ENCODE measurements around the gene ITGB8.

The ITGB8 gene

GRCh38 chr7:20343941-20344340, 13.2 kb downstream of the ITGB8 start:
- DNase-seq (ENCODE audit: low spot score): no peak

DNA sequence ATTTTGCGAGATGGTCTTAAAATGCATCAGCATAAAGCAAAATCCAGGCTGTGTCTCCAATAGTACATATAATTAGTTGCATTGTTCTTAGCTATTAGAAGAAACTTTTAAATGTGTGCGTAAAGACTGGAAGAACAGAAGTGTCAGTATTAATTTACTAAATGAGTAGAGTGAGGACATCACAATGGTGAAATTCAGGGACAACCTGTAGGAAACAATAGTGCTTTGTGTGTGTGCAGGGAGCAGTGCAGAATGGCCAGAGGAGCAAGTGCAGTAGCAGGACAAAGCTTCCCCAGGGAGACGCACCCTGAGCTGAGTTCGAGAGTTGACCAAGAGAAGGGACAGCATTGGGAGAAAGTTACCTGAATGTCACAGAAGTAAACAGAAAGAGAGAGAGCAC, 13.7 kb downstream of the ITGB8 start:
- DNase-seq (ENCODE audit: low spot score): no peak

DNA sequence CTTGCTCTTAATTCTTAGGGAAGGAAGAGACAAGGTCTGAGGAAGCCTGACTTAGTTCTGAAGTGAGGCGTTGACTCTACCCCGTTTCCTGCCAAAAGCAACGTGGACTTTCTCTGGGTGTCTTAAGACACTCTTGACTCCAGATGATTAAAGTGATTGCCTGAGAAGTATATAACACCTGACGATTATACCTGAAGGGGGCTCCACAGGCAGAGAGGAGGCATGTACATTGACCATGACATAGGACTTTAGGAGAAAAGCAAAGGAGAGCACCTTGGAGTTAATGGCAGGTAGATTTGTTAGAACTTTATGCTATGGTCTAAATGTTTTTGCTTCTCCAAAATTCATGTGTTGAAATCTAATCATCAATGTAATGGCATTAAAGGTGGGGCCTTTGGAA, 15.9 kb downstream of the ITGB8 start:
- no peak for DNase-seq (ENCODE audit: low spot score)

DNA sequence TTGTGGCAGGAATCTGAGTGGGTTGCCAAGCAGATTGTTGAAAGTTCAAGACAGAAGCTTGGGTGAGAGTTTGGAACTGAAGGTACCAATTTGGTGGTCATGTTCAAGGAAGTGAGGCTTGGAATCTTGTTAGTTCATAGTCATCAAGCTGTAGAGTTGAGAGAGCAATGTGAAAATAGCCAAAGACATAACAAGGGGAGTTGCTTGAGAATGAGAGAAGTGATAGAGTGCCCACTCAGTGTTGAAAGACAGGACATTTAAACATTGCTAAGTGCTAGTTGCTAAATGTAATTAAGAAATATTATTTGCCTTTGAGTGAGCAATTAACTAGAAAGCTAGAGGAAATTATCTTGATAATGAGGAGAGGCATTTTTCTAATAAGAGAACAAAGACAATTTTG, 17.0 kb downstream of the ITGB8 start:
- no peak for DNase-seq (ENCODE audit: low spot score)

DNA sequence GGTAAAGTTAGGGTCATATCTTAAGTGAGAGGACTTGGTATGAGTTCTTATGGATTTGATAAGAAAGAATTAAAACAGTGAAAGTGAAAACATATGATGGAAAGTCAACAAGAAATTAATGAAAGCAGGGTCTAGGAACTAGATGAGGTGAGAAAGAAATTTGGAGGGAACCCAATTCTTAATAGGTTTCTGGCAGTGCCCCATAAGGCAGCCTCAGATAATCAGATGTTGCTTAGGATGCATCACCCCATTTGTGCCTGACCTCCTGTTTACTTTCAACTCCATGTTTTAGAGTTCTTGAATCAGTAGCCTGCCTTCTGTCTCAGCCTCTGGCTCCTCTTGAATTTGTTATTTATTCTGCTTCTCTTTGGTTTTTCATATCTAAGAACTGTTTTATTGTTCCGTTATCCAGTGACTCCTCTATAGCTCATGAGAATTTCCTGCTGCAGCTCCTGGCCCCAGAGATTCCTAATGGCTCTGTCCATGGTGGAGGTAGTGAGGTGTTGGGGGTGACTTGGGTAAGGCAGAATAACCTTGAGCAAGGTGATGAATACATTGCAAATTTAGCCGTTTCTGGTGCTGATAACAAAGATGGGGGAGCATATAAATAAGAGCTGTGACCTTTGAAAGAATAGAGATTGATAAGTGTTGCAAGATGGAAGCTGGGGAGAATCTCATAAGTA, 17.6 kb downstream of the ITGB8 start:
- DNase-seq (ENCODE audit: low spot score): no peak

DNA sequence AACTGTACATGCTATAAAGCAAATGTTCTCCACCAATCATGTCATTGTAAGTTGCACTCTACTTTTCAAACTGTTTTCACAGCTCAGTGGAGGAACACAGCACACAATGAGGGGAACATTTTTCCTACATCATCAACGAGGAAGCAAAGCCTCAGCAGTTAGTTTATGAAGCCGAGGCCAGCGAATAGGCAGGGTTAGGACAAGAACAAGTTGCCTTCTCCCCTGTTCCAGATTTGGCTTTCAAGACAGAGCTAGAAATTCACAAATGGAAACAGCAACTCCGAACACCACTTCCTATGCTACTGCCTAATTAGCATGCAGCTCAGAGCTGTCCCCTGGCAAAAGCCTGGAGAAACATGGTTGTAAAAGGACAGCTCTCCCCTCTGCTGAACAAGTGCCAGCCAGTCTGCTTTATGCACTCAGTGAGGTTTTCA, 19.8 kb downstream of the ITGB8 start:
- no peak for DNase-seq (ENCODE audit: low spot score)

GRCh38 chr7:20350996-20351692, 20.4 kb downstream of the ITGB8 start:
- no peak for DNase-seq (ENCODE audit: low spot score)

DNA sequence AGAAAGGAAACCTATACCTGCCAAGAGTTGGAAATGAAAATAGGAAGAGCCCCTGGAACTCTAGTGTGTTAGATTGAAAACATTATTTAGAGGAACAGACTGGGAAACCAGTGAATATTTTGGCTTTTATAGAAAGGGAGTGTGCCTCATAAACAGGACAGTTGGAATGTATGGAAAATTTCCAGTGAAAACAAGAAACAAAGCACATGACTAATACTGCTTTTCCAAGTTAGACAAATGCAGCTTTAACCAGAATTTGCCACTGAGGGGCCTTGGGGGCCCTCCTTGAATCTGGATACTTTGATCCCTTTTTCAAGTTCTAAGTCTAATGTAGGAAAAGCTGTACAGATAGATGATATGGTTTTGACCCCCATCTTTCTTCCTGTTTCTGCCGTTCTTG, 21.2 kb downstream of the ITGB8 start:
- no peak for DNase-seq (ENCODE audit: low spot score)

DNA sequence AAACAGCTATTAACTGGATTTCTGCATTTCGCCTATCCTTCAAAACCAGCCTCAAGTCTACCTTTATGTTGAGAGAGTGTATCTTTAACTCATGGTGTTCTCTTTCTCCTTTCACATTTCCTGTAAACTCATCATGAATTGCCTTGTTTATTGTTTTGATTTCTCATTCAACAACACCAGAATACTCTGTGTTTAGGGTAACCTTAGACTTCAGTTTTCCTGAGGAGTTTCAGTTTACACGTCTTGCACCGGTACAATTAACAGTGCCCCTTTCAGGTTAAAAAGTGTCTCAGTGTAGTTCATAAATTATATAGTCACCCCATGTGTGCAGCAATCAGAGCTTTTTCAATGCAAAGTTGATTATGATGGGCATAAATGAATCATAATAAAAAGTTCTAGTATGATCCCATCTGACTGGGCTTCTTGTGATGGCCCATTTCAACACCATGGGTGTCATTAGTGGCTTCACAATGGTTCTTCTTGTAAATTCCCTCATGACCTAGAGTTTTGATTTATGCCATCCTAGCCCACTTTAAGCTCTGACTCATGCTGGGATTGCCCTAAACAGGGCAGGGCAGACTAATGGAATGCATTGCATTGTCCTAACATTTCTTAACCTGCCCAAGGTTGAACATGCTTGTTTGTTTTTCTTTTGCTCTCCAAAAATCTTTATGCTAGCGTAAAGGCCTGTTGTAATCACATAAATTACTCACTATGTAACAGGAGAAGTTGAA, 22.0 kb downstream of the ITGB8 start:
- no peak for DNase-seq (ENCODE audit: low spot score)

- no peak for DNase-seq (ENCODE audit: low spot score)
Observed at GRCh38 chr7:20354610-20355528, 24.2 kb downstream of the ITGB8 start.

DNA sequence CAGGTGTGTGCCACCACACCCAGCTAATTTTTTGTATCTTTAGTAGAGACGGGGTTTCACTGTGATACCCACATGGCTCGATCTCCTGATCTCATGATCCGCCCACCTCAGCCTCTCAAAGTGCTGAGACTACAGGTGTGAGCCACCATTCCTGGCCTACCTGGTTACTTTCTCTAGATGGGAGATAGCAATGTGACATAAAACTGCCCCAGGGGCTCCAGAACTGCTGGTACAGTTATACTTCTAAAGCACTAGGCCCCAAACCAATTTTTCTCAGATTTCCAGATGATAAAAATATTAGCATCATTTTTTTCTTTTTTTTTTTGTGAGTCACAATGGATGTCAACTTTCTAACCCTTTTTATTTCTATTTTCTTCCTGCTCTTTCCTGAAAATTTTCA, 27.4 kb downstream of the ITGB8 start:
- DNase-seq (ENCODE audit: low spot score): no peak

- no peak for DNase-seq (ENCODE audit: low spot score)
Observed at GRCh38 chr7:20358762-20359282, 28.1 kb downstream of the ITGB8 start.

GRCh38 chr7:20359341-20359963, 28.8 kb downstream of the ITGB8 start:
- no peak for DNase-seq (ENCODE audit: low spot score)

- no peak for DNase-seq (ENCODE audit: low spot score)
Observed at GRCh38 chr7:20362574-20363253, 32.0 kb downstream of the ITGB8 start.

DNA sequence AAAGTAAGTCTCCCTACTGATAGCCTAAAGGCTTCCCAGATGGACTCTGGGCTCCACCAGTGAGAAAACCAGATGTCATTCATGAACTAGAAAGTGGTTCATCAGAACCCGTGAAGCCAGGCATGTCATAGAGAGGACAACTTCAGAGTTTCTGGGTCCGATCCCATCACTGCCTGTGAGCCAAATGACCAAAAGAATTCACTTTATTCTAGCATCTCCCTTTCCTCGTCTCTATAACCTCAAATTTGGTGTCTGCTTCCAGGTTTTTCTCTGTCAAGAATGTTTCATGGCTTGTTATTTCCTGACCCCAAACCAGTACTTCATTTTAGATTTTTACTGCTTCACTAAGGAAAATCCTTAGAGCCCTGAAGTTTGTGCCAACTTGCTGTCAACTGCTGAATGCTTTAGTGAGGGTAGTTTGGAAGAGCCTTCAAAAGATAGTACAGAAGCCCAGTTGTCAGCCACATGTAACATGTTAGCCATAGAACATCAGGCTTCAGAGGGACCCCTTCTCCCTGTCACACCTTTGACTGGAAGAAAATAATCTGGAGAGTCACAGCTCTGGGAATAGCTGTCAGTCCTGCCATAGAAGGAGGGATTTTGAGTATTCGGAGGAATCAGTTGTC, 34.0 kb downstream of the ITGB8 start:
- no peak for DNase-seq (ENCODE audit: low spot score)

DNA sequence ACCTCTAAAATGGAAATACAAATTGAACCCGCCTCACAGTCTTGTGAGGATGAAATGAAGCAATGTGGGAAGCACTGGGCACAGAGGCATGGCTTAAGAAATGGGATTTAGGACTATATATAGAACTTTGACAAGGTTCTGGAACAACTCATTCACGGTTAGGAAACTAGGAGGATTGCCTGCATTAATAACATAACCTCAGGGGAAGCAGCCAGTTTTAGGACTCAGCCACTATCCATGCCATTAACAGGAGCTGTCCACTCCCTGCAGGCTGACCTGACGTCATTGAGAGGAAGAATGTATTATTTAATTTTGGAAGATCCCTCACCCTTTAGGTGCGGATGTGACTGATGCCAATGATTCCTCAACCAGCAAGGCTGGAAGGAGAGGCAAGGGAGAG, 34.8 kb downstream of the ITGB8 start:
- no peak for DNase-seq (ENCODE audit: low spot score)

- DNase-seq (ENCODE audit: low spot score): no peak
Observed at GRCh38 chr7:20374399-20374798, 43.7 kb downstream of the ITGB8 start.

DNA sequence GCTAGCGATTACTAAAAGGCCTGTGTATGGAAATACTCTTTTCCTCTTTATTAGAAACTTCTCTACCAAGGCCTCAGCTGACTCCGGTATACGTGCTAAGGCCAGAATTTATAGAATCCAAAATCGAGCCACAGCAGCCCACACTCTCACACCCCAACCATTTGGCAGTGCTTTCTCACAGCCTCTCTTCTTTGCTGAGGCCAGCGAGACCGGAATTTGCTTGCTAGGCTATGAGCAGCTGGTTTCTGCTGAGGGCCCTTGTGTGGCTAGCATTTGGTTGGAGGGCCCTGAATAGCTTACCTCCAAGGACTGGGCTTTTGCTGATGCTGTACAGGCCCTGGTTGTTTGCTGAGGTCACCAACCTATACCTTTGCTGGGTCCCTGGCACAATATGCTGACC, 46.1 kb downstream of the ITGB8 start:
- DNase-seq (ENCODE audit: low spot score): no peak

DNA sequence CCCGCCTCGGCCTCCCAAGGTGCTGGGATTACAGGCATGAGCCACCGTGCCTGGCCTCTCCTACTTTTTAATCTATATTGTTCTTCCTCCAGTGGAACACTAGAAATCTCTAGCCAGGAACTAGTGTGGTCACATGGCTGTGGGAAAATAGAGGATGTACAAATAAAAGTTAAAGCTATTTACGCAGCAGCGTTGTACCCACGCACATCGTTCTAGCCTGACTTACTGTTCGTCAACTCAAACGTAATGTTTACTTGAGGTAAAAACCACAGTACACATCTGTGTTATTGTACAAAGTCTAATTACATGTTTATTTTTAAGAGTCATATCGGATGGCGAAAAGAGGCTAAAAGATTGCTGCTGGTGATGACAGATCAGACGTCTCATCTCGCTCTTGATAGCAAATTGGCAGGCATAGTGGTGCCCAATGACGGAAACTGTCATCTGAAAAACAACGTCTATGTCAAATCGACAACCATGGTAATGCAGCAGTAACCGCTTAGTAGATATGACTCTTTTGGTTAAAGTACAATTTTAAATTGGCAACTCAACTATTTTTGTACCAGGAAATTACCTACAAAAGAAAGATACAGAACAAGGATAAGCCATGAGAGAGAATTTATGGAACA, 50.8 kb downstream of the ITGB8 start:
- DNase-seq (ENCODE audit: low spot score): no peak

DNA sequence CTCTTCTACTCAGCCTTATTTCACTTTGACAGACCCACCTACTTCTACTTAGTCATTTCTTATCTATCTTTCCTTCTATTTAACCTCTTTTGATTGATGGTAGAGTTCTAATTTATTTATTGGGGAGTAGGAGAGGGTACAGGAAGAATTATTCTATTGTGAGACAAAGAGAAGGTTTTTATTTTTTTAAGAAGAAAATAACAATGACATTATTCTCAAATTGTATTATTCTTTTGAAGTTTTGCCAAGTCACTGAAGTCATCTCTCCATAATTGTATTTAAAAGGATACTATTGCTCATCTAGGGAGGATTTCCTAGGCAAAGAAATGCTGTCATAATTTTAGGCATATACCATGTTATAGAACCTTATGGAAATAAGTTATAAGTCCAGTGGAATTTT, 52.7 kb downstream of the ITGB8 start:
- DNase-seq (ENCODE audit: low spot score): no peak
